Left ventricle myocardium inferior (tissue), 1 donor: ENCODE results near the gene ARL4A. TPM values are rescaled to one million over a fixed set of nuclear protein-coding genes. Genes with fewer than 3 reads are reported as not detected.
A peak's percentile ranks its signal among the peaks of the same experiment; 100 is the strongest.
"Not testable (repeated sequence)": the region's sequence is repeated elsewhere in the genome, so short reads cannot be mapped to it uniquely, and the experiment has no call there.

Source experiments
- DNase-seq: peaks from one replicate; pipeline ENCODE4 v3.0.0-alpha.2; 2020
- H3K27ac ChIP-seq: fragments of 200-600 bp; replicated peaks from 2 replicates; pipeline ENCODE4 v1.8.0; 2021
- H3K27me3 ChIP-seq: fragments of 200-600 bp; 2 replicates; pipeline ENCODE4 v1.8.0; 2021; ENCODE audit warnings: low read depth
- H3K36me3 ChIP-seq: fragments of 200-600 bp; 2 replicates; pipeline ENCODE4 v1.8.0; 2021
- H3K4me1 ChIP-seq: fragments of 200-600 bp; 2 replicates; pipeline ENCODE4 v1.8.0; 2021
- H3K4me3 ChIP-seq: fragments of 200-600 bp; 2 replicates; pipeline ENCODE4 v1.8.0; 2021; ENCODE audit warnings: mild to moderate bottlenecking, moderate library complexity
- H3K9me3 ChIP-seq: fragments of 200-600 bp; replicated peaks from 2 replicates; pipeline ENCODE4 v1.8.0; 2021
- intact Hi-C: fragments of 100-400 bp; cut with micrococcal nuclease; formaldehyde crosslinking; loops from one replicate; pipeline ENCODE4 v1.11.0; 2022
- total RNA-seq: library from RNA; stranded (reverse); fragmentation: NEBNext Ultra II Directional; extraction: Animal tissue kit (Norgen Biotek cat#: 25700); gene quantifications from one replicate; pipeline ENCODE4 v1.2.1, GENCODE V29; 2021
- TF ChIP-seq, protein P1 (sequence below): fragments of 200-600 bp; IDR thresholded peaks from 2 replicates; pipeline ENCODE4 v1.8.0; 2021; ENCODE audit warnings: antibody characterized with exemption, mild to moderate bottlenecking, borderline replicate concordance
- donor health status: DM: no; HTN: yes; CAD: no; lungs with severe emphysema.

The ARL4A gene
- total RNA-seq, 1 donor from 2014 or later, result 11.5 TPM

DNA sequence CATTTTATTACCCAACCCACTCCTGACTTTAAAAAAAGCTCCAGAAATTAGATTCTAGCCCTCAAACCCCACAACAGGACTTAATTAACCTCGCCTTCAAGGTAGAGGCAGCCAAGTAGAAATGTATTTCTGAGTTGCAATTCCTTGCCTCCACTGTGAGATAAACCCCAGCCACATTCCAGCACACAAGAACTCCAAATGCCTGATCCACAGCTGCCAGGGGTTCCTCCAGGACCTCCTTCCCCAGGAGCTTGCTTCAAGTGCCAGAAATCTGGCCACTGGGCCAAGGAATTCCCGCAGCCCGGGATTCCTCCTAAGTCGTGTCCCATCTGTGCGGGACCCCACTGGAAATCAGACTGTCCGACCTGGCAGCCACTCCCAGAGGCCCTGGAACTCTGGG is 25.9 kb upstream of the ARL4A start:
- no peak overlapping the region for H3K4me3 ChIP-seq
- H3K9me3 ChIP-seq, result no peaks in the 10 kb centered on the region
- no peak overlapping the region for H3K27ac ChIP-seq
- DNase-seq, result no peak
- H3K4me1 ChIP-seq, result no peaks in the 10 kb centered on the region
- no peaks in the 10 kb centered on the region for H3K36me3 ChIP-seq
- intact Hi-C loops, result no loop called here
- H3K27me3 ChIP-seq, result no peaks in the 10 kb centered on the region
- TF ChIP-seq, protein P1, sequence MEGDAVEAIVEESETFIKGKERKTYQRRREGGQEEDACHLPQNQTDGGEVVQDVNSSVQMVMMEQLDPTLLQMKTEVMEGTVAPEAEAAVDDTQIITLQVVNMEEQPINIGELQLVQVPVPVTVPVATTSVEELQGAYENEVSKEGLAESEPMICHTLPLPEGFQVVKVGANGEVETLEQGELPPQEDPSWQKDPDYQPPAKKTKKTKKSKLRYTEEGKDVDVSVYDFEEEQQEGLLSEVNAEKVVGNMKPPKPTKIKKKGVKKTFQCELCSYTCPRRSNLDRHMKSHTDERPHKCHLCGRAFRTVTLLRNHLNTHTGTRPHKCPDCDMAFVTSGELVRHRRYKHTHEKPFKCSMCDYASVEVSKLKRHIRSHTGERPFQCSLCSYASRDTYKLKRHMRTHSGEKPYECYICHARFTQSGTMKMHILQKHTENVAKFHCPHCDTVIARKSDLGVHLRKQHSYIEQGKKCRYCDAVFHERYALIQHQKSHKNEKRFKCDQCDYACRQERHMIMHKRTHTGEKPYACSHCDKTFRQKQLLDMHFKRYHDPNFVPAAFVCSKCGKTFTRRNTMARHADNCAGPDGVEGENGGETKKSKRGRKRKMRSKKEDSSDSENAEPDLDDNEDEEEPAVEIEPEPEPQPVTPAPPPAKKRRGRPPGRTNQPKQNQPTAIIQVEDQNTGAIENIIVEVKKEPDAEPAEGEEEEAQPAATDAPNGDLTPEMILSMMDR, result no peak

DNA sequence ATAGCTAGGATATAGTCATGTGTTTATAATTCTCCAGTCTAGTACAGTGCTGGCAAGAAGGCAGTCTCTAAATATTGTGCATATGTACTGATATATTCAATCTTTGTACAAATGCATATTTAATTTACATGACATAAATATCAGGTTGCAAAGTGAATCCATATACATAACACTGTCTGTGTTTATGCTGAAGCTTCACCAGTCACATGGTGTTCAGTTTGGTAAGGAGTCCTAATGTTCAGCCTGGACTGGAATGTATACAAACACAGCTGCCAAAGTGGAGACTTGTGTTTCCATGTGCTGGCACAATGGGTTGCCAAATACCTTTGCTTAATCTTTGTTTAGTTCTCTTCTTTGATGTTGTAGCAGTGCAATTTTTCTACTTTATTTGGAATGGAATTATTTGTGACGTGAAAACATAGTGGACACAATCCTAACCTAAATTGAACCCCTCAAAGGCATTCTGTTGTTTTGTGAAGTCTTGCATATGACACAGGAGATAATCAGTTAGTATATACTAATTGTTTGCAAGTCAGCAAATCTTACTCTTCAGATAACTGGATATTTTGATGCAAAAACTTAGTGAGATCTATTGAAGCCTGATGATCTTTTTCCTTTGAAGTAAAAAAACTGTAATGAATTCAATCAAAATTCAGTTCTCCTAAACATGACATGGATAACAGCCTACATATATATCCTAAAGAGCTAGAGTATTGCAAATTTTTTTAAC is 17.3 kb upstream of the ARL4A start:
- H3K4me3 ChIP-seq, result no peak overlapping the region
- no peaks in the 10 kb centered on the region for H3K9me3 ChIP-seq
- no peaks in the 10 kb centered on the region for H3K27me3 ChIP-seq
- H3K4me1 ChIP-seq, result peaks cover 12% of the 10 kb centered on the region
- no peak overlapping the region for H3K27ac ChIP-seq
- H3K36me3 ChIP-seq, result no peaks in the 10 kb centered on the region
- no peak for DNase-seq
- TF ChIP-seq, protein P1, result no peak
- intact Hi-C loops, result no loop called here

DNA sequence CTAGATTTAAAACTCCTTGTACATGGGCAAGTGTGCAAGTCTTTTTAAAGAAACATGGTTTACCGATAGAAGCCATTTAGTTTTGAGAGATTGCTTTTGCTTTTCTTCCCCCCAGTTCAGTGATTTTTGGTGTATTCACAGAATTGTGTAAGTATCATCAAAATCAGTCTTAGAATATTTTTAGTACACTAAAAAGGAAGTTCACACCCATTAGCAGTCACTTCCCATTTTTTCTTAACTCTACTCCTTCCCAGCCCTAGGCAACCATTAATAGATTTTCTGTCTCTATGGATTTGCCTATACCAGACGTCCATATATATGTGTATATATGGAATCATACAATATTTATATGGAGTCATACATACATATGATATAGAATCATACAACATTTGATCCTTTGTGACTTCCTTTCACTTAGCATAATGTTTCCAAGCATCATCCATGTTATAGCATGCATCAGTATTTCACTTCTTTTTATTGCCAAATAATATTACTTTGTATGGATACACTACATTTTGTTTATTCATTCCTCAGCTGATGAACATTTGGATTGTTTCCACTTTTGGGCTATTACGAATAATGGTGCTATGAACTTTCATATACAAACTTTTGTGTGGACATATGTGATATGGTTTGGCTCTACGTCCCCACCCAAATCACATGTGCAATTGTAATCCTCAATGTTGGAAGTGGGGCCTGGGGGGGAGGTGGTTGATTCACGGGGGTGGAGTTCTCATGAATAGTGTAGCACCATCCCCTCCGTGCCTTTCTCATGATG is 16.5 kb upstream of the ARL4A start:
- Histone ChIP-seq H3K4me1 (peaks cover 12% of the 10 kb centered on the region), H3K27ac (no peak overlapping the region), H3K9me3 (peaks cover 6% of the 10 kb centered on the region), H3K4me3 (no peak overlapping the region), H3K36me3 (no peaks in the 10 kb centered on the region), H3K27me3 (no peaks in the 10 kb centered on the region)
- TF ChIP-seq, protein P1, result no peak
- intact Hi-C loops, result no loop called here
- DNase-seq, result no peak

DNA sequence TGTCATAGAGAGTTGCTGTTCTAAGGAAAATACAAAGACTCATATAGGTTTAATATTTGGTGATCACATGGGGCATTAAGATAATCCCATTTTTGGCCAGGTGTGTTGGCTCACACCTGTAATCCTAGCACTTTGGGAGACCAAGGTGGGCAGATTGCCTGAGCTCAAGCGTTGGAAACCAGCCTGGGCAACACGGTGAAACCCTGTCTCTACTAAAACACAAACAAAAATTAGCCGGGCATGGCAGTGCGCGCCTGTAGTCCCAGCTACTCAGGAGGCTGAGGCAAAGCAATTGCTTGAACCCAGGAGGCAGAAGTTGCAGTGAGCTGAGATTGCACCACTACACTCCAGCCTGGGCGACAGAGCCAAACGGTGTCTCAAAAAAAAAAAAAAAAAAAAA is 14.0 kb upstream of the ARL4A start:
- Histone ChIP-seq H3K9me3 (peaks cover 16% of the 10 kb centered on the region), H3K4me1 (peaks cover 12% of the 10 kb centered on the region)
- H3K4me3 ChIP-seq, intact Hi-C loops, DNase-seq, H3K36me3 ChIP-seq, H3K27ac ChIP-seq, H3K27me3 ChIP-seq: not testable (repeated sequence)

DNA sequence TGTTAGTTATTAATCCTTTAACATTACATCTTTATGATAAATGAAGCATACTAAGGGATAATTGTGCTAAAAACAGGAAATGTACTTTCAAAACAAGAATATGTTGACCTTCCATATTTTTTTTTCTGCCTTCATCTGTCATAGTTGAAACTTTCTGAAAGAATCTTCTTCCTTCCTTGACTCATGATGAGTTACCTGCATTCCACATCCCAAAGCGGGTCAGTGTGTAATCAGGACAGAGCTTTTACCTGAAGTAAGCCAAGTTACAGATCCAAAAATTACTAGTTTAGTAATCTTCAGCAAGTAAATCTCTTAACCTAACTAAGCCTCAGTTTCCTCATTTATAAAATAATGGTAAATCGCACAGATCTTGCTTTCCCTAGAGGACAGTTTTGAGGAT is 13.4 kb upstream of the ARL4A start:
- Histone ChIP-seq H3K4me3 (no peak overlapping the region), H3K4me1 (peaks cover 12% of the 10 kb centered on the region), H3K27ac (no peak overlapping the region), H3K9me3 (peaks cover 16% of the 10 kb centered on the region), H3K27me3 (no peaks in the 10 kb centered on the region), H3K36me3 (no peaks in the 10 kb centered on the region)
- no peak for DNase-seq
- TF ChIP-seq, protein P1, result no peak
- intact Hi-C loops, result no loop called here

DNA sequence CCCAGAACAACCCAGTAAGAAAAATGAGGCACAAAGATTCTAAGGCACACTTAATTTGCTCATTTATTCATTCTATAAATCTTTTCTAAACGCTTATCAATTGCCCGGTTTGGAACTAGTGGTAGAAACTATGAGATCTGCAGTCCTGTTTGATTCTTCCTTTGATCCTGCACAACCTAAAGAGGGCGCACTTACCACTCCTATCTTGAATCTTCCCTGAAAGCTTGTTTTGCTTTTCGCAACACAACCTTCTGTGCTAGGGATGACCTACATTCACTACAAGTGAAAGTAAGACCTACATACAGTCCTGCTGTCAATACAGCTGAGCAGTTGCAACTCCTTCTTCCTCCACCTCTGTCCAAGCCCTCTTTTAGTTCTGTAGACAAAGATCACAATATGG is 12.6 kb upstream of the ARL4A start:
- intact Hi-C loops, result no loop called here
- Histone ChIP-seq H3K27me3 (no peaks in the 10 kb centered on the region), H3K9me3 (peaks cover 16% of the 10 kb centered on the region), H3K4me3 (no peak overlapping the region), H3K4me1 (peaks cover 8% of the 10 kb centered on the region), H3K36me3 (no peaks in the 10 kb centered on the region), H3K27ac (no peak overlapping the region)
- DNase-seq, result no peak
- TF ChIP-seq, protein P1, result peak; percentile 51
